HepG2 (cell line): ENCODE results near the gene MCF2L. TPM values are rescaled to one million over a fixed set of nuclear protein-coding genes. Genes with fewer than 3 reads are reported as not detected.
A peak's percentile ranks its signal among the peaks of the same experiment; 100 is the strongest.

Experiments
- FOXO4 ChIP-seq: sonication (generic); formaldehyde crosslinking; conservative IDR thresholded peaks from 2 replicates; pipeline ENCODE4 v1.8.1; 2023; ENCODE audit warnings: missing genetic modification reagents
- HDAC2 ChIP-seq: sonication (generic); formaldehyde crosslinking; IDR thresholded peaks from 2 replicates; pipeline ENCODE4 v1.4.0; 2020; ENCODE audit warnings: missing genetic modification reagents
- IRF9 ChIP-seq: sonication (generic); formaldehyde crosslinking; IDR thresholded peaks from 2 replicates; pipeline ENCODE4 v1.8.0; 2022; ENCODE audit warnings: missing genetic modification reagents, mild to moderate bottlenecking, borderline replicate concordance
- MAF1 ChIP-seq: sonication (generic); formaldehyde crosslinking; IDR thresholded peaks from 2 replicates; pipeline ENCODE4 v1.5.0; 2020; ENCODE audit warnings: missing genetic modification reagents, borderline replicate concordance
- MED13 ChIP-seq: sonication (generic); formaldehyde crosslinking; IDR thresholded peaks from 2 replicates; pipeline ENCODE4 v1.5.0; 2020; ENCODE audit warnings: missing genetic modification reagents
- PATZ1 ChIP-seq: sonication (generic); formaldehyde crosslinking; IDR thresholded peaks from 2 replicates; pipeline ENCODE4 v1.4.0; 2020; ENCODE audit warnings: missing genetic modification reagents
- POGK ChIP-seq: sonication (generic); formaldehyde crosslinking; conservative IDR thresholded peaks from 2 replicates; pipeline ENCODE4 v1.8.0; 2022; ENCODE audit warnings: mild to moderate bottlenecking, moderate library complexity, missing genetic modification reagents
- SIN3A ChIP-seq: IDR thresholded peaks from 2 replicates; pipeline ENCODE4 v1.6.1; 2011; ENCODE audit warnings: low read depth, mild to moderate bottlenecking, control low read depth, low read length, borderline replicate concordance
- SNAI1 ChIP-seq: sonication (generic); formaldehyde crosslinking; IDR thresholded peaks from 2 replicates; pipeline ENCODE4 v1.5.0; 2020; ENCODE audit warnings: mild to moderate bottlenecking, missing genetic modification reagents, borderline replicate concordance
- SP1 ChIP-seq, 2 experiments: fragments of 450-650 bp in 1 of 2; sonication (generic) in 1 of 2; formaldehyde crosslinking in 1 of 2; IDR thresholded peaks; 2 replicates each; pipeline versions ENCODE4 v1.4.0 to v1.6.1; 2016 to 2020; ENCODE audit warnings: missing genetic modification reagents in 1 of 2
- WIZ ChIP-seq: sonication (generic); formaldehyde crosslinking; IDR thresholded peaks from 2 replicates; pipeline ENCODE4 v1.5.1; 2020; ENCODE audit warnings: mild to moderate bottlenecking, missing genetic modification reagents
- ZNF160 ChIP-seq: sonication (generic); formaldehyde crosslinking; IDR thresholded peaks from 2 replicates; pipeline ENCODE4 v1.8.0; 2022; ENCODE audit warnings: mild to moderate bottlenecking, inconsistent platforms, missing genetic modification reagents
- ZNF367 ChIP-seq: sonication (generic); formaldehyde crosslinking; IDR thresholded peaks from 2 replicates; pipeline ENCODE4 v1.4.0; 2020; ENCODE audit warnings: missing genetic modification reagents, borderline replicate concordance
- ZNF543 ChIP-seq: sonication (generic); formaldehyde crosslinking; IDR thresholded peaks from 2 replicates; pipeline ENCODE4 v1.4.0; 2020; ENCODE audit warnings: mild to moderate bottlenecking, missing genetic modification reagents
- ZNF546 ChIP-seq: sonication (generic); formaldehyde crosslinking; conservative IDR thresholded peaks from 2 replicates; pipeline ENCODE4 v1.8.1; 2023; ENCODE audit warnings: mild to moderate bottlenecking, missing genetic modification reagents
- ZNF557 ChIP-seq: sonication (generic); formaldehyde crosslinking; IDR thresholded peaks from 2 replicates; pipeline ENCODE4 v1.4.0; 2020; ENCODE audit warnings: missing genetic modification reagents
- ZNF672 ChIP-seq: sonication (generic); formaldehyde crosslinking; IDR thresholded peaks from 2 replicates; pipeline ENCODE4 v1.8.1; 2022; ENCODE audit warnings: missing genetic modification reagents
- ZNF710 ChIP-seq: sonication (generic); formaldehyde crosslinking; IDR thresholded peaks from 2 replicates; pipeline ENCODE4 v1.5.0; 2020; ENCODE audit warnings: mild to moderate bottlenecking, missing genetic modification reagents, borderline replicate concordance
- ZNF83 ChIP-seq: sonication (generic); formaldehyde crosslinking; IDR thresholded peaks from 2 replicates; pipeline ENCODE4 v1.4.0; 2020; ENCODE audit warnings: missing genetic modification reagents, mild to moderate bottlenecking, borderline replicate concordance
- polyA plus RNA-seq, 8 experiments: library from polyadenylated mRNA; depleted of rRNA in 3 of 8; stranded (reverse) in 7 of 8; unstranded in 1 of 8; fragments of >200 nt; fragmentation: Illumina TruSeq in 4 of 8; extraction: Trizol in 4 of 8; gene quantifications; 2 replicates each; pipeline versions ENCODE4 v1.2.1 to v1.2.3, GENCODE V29; 2011 to 2016; ENCODE audit warnings: low read depth in 4 of 8, missing spikeins in 1 of 8, mixed read lengths in 1 of 8; ENCODE audit not compliant: insufficient read depth in 1 of 8
- total RNA-seq, 5 experiments: library from RNA; depleted of rRNA; stranded (reverse); fragments of >200 nt; fragmentation: Illumina TruSeq; extraction: Trizol; gene quantifications; 2 replicates each; pipeline ENCODE4 v1.2.3, GENCODE V29; 2016; ENCODE audit warnings: low read depth in 1 of 5

Gene MCF2L
- total and polyA plus RNA-seq, 2 of the 13 experiments (the other 11 are each of a cell fraction or from before 2014, with no cell fraction given) = 19.4 to 28.4 TPM

GRCh38 chr13:113123226-113124201, 154.5 kb downstream of the MCF2L start (continued):
- TF ChIP-seq MAF1 (CRISPR knock-in tag) (peak; percentile 15; the same call in 1 of the 2 replicates), MED13 (CRISPR knock-in tag) (no peak), ZNF367 (no peak), ZNF160 (CRISPR knock-in tag) (0 out of 2 replicates have a peak, but pooled peaks have one; percentile 26), HDAC2 (CRISPR knock-in tag) (peak; percentile 45; the same call in 1 of the 2 replicates), ZNF710 (CRISPR knock-in tag) (no peak), FOXO4 (CRISPR knock-in tag) (0 out of 2 replicates have a peak, but pooled peaks have one; percentile 40), POGK (no peak), PATZ1 (0 out of 2 replicates have a peak, but pooled peaks have one; percentile 16), ZNF672 (CRISPR knock-in tag) (no peak), WIZ (CRISPR knock-in tag) (0 out of 2 replicates have a peak, but pooled peaks have one; percentile 50), SP1 (IDR thresholded peaks at IDR 0.05) (no peak), SP1 (CRISPR knock-in tag; IDR thresholded peaks at IDR 0.05) (no peak), ZNF543 (no peak; the same call in 1 of the 2 replicates), ZNF557 (0 out of 2 replicates have a peak, but pooled peaks have one; percentile 33), ZNF546 (CRISPR knock-in tag) (0 out of 2 replicates have a peak, but pooled peaks have one; percentile 49), ZNF83 (no peak), SIN3A (no peak), IRF9 (CRISPR knock-in tag) (0 out of 2 replicates have a peak, but pooled peaks have one; percentile 19), SNAI1 (CRISPR knock-in tag) (0 out of 2 replicates have a peak, but pooled peaks have one; percentile 73)
